HL-60 (cell line): Measurements from ENCODE around the gene CHSY1.

Source experiments
- CTCF ChIP-seq: IDR thresholded peaks from one replicate; pipeline ENCODE4 v1.5.1; 2011; ENCODE audit warnings: low read length, control low read depth, inconsistent platforms; ENCODE audit not compliant: insufficient read depth
- TF ChIP-seq, protein P1 (sequence below): IDR thresholded peaks from 2 replicates; pipeline ENCODE4 v1.6.1; 2012; ENCODE audit warnings: low read depth; ENCODE audit not compliant: insufficient replicate concordance

GRCh38 chr15:101173233-101174119 lies 78.4 kb downstream of the CHSY1 start:
- TF ChIP-seq, protein P1, sequence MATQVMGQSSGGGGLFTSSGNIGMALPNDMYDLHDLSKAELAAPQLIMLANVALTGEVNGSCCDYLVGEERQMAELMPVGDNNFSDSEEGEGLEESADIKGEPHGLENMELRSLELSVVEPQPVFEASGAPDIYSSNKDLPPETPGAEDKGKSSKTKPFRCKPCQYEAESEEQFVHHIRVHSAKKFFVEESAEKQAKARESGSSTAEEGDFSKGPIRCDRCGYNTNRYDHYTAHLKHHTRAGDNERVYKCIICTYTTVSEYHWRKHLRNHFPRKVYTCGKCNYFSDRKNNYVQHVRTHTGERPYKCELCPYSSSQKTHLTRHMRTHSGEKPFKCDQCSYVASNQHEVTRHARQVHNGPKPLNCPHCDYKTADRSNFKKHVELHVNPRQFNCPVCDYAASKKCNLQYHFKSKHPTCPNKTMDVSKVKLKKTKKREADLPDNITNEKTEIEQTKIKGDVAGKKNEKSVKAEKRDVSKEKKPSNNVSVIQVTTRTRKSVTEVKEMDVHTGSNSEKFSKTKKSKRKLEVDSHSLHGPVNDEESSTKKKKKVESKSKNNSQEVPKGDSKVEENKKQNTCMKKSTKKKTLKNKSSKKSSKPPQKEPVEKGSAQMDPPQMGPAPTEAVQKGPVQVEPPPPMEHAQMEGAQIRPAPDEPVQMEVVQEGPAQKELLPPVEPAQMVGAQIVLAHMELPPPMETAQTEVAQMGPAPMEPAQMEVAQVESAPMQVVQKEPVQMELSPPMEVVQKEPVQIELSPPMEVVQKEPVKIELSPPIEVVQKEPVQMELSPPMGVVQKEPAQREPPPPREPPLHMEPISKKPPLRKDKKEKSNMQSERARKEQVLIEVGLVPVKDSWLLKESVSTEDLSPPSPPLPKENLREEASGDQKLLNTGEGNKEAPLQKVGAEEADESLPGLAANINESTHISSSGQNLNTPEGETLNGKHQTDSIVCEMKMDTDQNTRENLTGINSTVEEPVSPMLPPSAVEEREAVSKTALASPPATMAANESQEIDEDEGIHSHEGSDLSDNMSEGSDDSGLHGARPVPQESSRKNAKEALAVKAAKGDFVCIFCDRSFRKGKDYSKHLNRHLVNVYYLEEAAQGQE = no peak
- TF ChIP-seq CTCF = no peak
